ENCODE measurements around the gene SHF. TPM values are rescaled to one million over a fixed set of nuclear protein-coding genes. Genes with fewer than 3 reads are reported as not detected.
A peak's percentile ranks its signal among the peaks of the same experiment; 100 is the strongest.
"Not testable (repeated sequence)": the region's sequence is repeated elsewhere in the genome, so short reads cannot be mapped to it uniquely, and the experiment has no call there.

Gene SHF
- polyA plus RNA-seq, 3 donors = 0.58 to 0.70 (median 0.67) TPM

DNA sequence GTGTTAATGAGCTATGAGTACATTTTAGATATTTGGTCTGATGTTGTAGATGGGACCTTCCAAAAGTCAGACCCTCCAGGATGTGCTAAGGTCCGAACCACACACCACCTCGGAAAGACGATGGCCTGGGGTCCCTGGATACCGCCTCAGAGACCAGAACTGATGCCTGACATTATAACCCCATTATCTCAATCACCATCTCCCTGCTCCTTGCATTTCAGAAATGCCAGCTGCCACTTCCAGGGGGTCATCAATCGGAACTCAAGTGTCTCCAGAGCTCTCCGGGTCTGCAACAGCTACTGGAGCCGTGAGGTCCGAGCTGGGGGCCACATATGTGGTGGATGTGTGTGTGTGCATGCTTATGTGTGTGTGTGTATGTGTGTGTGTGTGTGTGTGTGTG, 50.1 kb downstream of the SHF start:
- Mint-ChIP-seq H3K27me3 (ENCODE audit: low read depth in 3 of 3) (peaks cover 44 to 53% (median 45%) of the 10 kb centered on the region in 3 donors), H3K9me3 (peaks cover 0 to 12% (median 3%) of the 10 kb centered on the region in 7 donors), H3K36me3 (no peaks in the 10 kb centered on the region), H3K4me1 (peaks cover 10% of the 10 kb centered on the region), H3K27ac (no peak overlapping the region), H3K4me3 (no peak overlapping the region)
- intact Hi-C loops (cut with micrococcal nuclease) = no loop called here
- no peak overlapping the region for H3K4me2 ChIP-seq (replicated peaks; ENCODE audit: extremely low read depth, low read length, poor library complexity, severe bottlenecking)
- H3K27me3 ChIP-seq (ENCODE audit: control insufficient read depth in 2 of 2, insufficient read depth in 2 of 2, low read length in 2 of 2) = peaks cover 21 to 41% of the 10 kb centered on the region in 2 donors
- H3K79me2 ChIP-seq (ENCODE audit: insufficient read depth, low read length) = no peaks in the 10 kb centered on the region
- no peak for DNase-seq
- TF ChIP-seq, protein P1, sequence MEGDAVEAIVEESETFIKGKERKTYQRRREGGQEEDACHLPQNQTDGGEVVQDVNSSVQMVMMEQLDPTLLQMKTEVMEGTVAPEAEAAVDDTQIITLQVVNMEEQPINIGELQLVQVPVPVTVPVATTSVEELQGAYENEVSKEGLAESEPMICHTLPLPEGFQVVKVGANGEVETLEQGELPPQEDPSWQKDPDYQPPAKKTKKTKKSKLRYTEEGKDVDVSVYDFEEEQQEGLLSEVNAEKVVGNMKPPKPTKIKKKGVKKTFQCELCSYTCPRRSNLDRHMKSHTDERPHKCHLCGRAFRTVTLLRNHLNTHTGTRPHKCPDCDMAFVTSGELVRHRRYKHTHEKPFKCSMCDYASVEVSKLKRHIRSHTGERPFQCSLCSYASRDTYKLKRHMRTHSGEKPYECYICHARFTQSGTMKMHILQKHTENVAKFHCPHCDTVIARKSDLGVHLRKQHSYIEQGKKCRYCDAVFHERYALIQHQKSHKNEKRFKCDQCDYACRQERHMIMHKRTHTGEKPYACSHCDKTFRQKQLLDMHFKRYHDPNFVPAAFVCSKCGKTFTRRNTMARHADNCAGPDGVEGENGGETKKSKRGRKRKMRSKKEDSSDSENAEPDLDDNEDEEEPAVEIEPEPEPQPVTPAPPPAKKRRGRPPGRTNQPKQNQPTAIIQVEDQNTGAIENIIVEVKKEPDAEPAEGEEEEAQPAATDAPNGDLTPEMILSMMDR (IDR thresholded peaks at IDR 0.05) = no peak
- WGBS (ENCODE audit: insufficient coverage) = 90% methylated on average over 7 of the region's 8 CpGs
- H3K9ac ChIP-seq (ENCODE audit: insufficient read depth, low read length, poor library complexity, severe bottlenecking) = no peak overlapping the region
- H4K20me1 ChIP-seq (ENCODE audit: insufficient read depth, low read length) = no peaks in the 10 kb centered on the region
- H3K4me3 ChIP-seq (replicated peaks in 1 of 3; ENCODE audit: low read depth in 2 of 3, low read length in 3 of 3) = no peak overlapping the region
- H3K27ac ChIP-seq (ENCODE audit: low read depth in 1 of 2, low read length in 2 of 2) = no peak overlapping the region
- H3K9me3 ChIP-seq (replicated peaks in 1 of 2; ENCODE audit: control insufficient read depth in 1 of 2, insufficient read depth in 1 of 2, low read length in 2 of 2) = peaks cover 0 to 17% of the 10 kb centered on the region in 2 donors
- H3K36me3 ChIP-seq (replicated peaks in 1 of 2; ENCODE audit: control insufficient read depth in 1 of 2, insufficient read depth in 2 of 2, low read length in 2 of 2) = no peaks in the 10 kb centered on the region
- peaks cover 0 to 5% of the 10 kb centered on the region in 2 donors for H3K4me1 ChIP-seq (ENCODE audit: control insufficient read depth in 1 of 2, insufficient read depth in 2 of 2, low read length in 2 of 2)
- no peak overlapping the region for H2AFZ ChIP-seq (ENCODE audit: insufficient read depth, low read depth, low read length, poor library complexity, severe bottlenecking)

DNA sequence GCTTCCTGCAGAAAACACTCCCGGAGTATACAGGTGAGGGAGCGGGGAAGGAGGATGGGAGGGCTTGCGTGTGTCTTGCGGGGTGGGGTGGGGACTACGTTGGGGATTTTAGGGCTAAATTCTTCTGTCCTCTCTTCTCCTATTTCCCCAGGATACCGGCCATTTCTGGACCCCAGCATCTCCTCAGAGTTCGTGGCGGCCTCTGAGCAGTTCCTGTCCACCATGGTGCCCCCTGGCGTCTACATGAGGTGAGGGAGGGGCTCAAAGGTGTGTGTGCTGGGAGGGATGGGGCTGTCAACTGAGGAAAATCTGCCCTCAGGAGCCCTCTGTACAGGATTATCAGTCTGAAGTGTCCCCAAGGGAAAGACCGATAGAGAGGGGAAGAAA, 51.4 kb downstream of the SHF start:
- DNase-seq = no peak
- Histone ChIP-seq H3K36me3 (replicated peaks in 1 of 2; ENCODE audit: control insufficient read depth in 1 of 2, insufficient read depth in 2 of 2, low read length in 2 of 2) (no peaks in the 10 kb centered on the region), H3K79me2 (ENCODE audit: insufficient read depth, low read length) (no peaks in the 10 kb centered on the region), H3K4me3 (replicated peaks in 1 of 3; ENCODE audit: low read depth in 2 of 3, low read length in 3 of 3) (no peak overlapping the region), H2AFZ (ENCODE audit: insufficient read depth, low read depth, low read length, poor library complexity, severe bottlenecking) (no peak overlapping the region), H3K9ac (ENCODE audit: insufficient read depth, low read length, poor library complexity, severe bottlenecking) (no peak overlapping the region), H3K4me1 (ENCODE audit: control insufficient read depth in 1 of 2, insufficient read depth in 2 of 2, low read length in 2 of 2) (peaks cover 0 to 5% of the 10 kb centered on the region in 2 donors), H3K9me3 (replicated peaks in 1 of 2; ENCODE audit: control insufficient read depth in 1 of 2, insufficient read depth in 1 of 2, low read length in 2 of 2) (peaks cover 0 to 17% of the 10 kb centered on the region in 2 donors), H3K27ac (ENCODE audit: low read depth in 1 of 2, low read length in 2 of 2) (no peak overlapping the region), H3K4me2 (replicated peaks; ENCODE audit: extremely low read depth, low read length, poor library complexity, severe bottlenecking) (no peak overlapping the region), H4K20me1 (ENCODE audit: insufficient read depth, low read length) (no peaks in the 10 kb centered on the region), H3K27me3 (ENCODE audit: control insufficient read depth in 2 of 2, insufficient read depth in 2 of 2, low read length in 2 of 2) (peaks cover 29 to 54% of the 10 kb centered on the region in 2 donors)
- peaks cover 50 to 65% (median 55%) of the 10 kb centered on the region in 3 donors for H3K27me3 Mint-ChIP-seq (ENCODE audit: low read depth in 3 of 3)
- intact Hi-C loops (cut with micrococcal nuclease) = no loop called here
- WGBS (ENCODE audit: insufficient coverage) = no CpG with 5 or more reads among the region's 10 CpGs
- H3K4me3 Mint-ChIP-seq = peak overlapping the region in 1 of 2 donors; percentile 60
- TF ChIP-seq, protein P1 (IDR thresholded peaks at IDR 0.05) = no peak
- H3K4me1 Mint-ChIP-seq = peaks cover 10% of the 10 kb centered on the region
- H3K27ac Mint-ChIP-seq = no peak overlapping the region
- no peaks in the 10 kb centered on the region for H3K36me3 Mint-ChIP-seq
- H3K9me3 Mint-ChIP-seq = peaks cover 0 to 12% (median 3%) of the 10 kb centered on the region in 7 donors

DNA sequence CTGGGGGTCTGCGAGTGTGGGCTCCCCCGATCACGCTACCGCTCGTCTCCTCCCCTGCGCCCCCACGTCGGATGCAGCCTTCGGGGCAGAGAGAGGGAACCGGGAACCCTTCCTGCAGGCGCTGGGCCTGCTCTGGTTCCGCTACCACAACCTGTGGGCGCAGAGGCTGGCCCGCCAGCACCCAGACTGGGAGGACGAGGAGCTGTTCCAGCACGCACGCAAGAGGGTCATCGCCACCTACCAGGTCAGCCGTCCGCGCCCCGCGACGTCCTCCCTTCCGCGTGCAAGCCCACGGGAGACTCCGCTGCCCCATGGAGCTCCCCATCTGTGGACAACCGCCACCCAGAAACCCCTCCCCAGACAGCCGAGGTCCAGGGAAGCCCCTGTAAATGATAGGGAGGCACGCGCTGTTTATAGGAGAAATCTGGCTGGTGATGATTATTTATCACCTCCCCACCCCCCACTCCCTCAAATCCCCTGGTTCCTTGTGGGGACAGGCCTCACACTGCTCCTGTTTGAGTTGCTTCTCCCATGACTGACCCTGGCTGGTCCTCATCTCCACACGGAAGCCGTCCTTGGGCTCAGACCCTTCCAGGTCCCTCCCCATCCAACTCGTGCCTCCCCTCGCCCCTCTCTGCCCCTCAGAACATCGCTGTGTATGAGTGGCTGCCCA, 51.9 kb downstream of the SHF start:
- DNase-seq; H3K4me1 Mint-ChIP-seq; H3K4me1 ChIP-seq (ENCODE audit: control insufficient read depth in 1 of 2, insufficient read depth in 2 of 2, low read length in 2 of 2); H3K27ac ChIP-seq (ENCODE audit: low read depth in 1 of 2, low read length in 2 of 2); H3K27ac Mint-ChIP-seq; H3K4me3 ChIP-seq (replicated peaks in 1 of 3; ENCODE audit: low read depth in 2 of 3, low read length in 3 of 3); intact Hi-C loops (cut with micrococcal nuclease); H3K4me2 ChIP-seq (replicated peaks; ENCODE audit: extremely low read depth, low read length, poor library complexity, severe bottlenecking); H3K79me2 ChIP-seq (ENCODE audit: insufficient read depth, low read length); H3K36me3 ChIP-seq (replicated peaks in 1 of 2; ENCODE audit: control insufficient read depth in 1 of 2, insufficient read depth in 2 of 2, low read length in 2 of 2); H3K36me3 Mint-ChIP-seq; H4K20me1 ChIP-seq (ENCODE audit: insufficient read depth, low read length); H2AFZ ChIP-seq (ENCODE audit: insufficient read depth, low read depth, low read length, poor library complexity, severe bottlenecking); H3K9ac ChIP-seq (ENCODE audit: insufficient read depth, low read length, poor library complexity, severe bottlenecking): not testable (repeated sequence)
- peaks cover 0 to 17% of the 10 kb centered on the region in 2 donors for H3K9me3 ChIP-seq (replicated peaks in 1 of 2; ENCODE audit: control insufficient read depth in 1 of 2, insufficient read depth in 1 of 2, low read length in 2 of 2)
- peaks cover 35 to 59% of the 10 kb centered on the region in 2 donors for H3K27me3 ChIP-seq (ENCODE audit: control insufficient read depth in 2 of 2, insufficient read depth in 2 of 2, low read length in 2 of 2)
- peaks cover 0 to 12% (median 3%) of the 10 kb centered on the region in 7 donors for H3K9me3 Mint-ChIP-seq
- 25% methylated on average over 2 of the region's 37 CpGs for WGBS (ENCODE audit: insufficient coverage)
- peak overlapping the region in 1 of 2 donors; percentile 60 for H3K4me3 Mint-ChIP-seq
- H3K27me3 Mint-ChIP-seq (ENCODE audit: low read depth in 3 of 3) = peaks cover 55 to 70% (median 60%) of the 10 kb centered on the region in 3 donors
